ENCODE measurements around the gene OR2B3. TPM values are rescaled to one million over a fixed set of nuclear protein-coding genes. Genes with fewer than 3 reads are reported as not detected.

OR2B3 gene
- polyA plus RNA-seq, 3 donors = not detected

Other genes starting within 250 kb of the OR2B3 start
- gene TRIM27, start 163.3 kb downstream of the OR2B3 start, polyA plus RNA-seq (ENCODE audit: insufficient read length in 3 of 3) = 10 to 100 TPM; 73.7 to 91.1 (median 77.0) TPM
- gene ZNF311, start 82.0 kb downstream of the OR2B3 start, polyA plus RNA-seq (ENCODE audit: insufficient read length in 3 of 3) = 1 to 10 TPM; 5.4 to 7.0 (median 6.7) TPM
- gene OR2W1, start 42.1 kb downstream of the OR2B3 start, polyA plus RNA-seq (ENCODE audit: insufficient read length in 3 of 3) = not detected
- not detected for gene OR2J1, start 12.2 kb upstream of the OR2B3 start, polyA plus RNA-seq (ENCODE audit: insufficient read length in 3 of 3)
- not detected for gene OR2J3, start 20.7 kb upstream of the OR2B3 start, polyA plus RNA-seq (ENCODE audit: insufficient read length in 3 of 3)
- gene OR2J2, start 83.6 kb upstream of the OR2B3 start, polyA plus RNA-seq (ENCODE audit: insufficient read length in 3 of 3) = not detected
- gene OR14J1, start 214.4 kb upstream of the OR2B3 start, polyA plus RNA-seq (ENCODE audit: insufficient read length in 3 of 3) = under 1 TPM; 0.06 to 0.12 (median 0.11) TPM